Vagina (tissue), 2 donors: ENCODE data around the gene CXCL11.

Experiments used
- POLR2A ChIP-seq, 2 donors: fragments of 450-650 bp; IDR thresholded peaks; one replicate each; pipeline ENCODE4 v1.6.1; 2017; ENCODE audit warnings: antibody characterized with exemption in 2 of 2, mild to moderate bottlenecking in 2 of 2, moderate library complexity in 2 of 2
- TF ChIP-seq, protein P1 (sequence below), 3 experiments: fragments of 450-650 bp in 2 of 3; fragments of 200-600 bp in 1 of 3; sonication (generic) in 1 of 3; IDR thresholded peaks; one replicate each; pipeline ENCODE4 v1.5.1; 2017 to 2019; ENCODE audit warnings: antibody characterized with exemption in 3 of 3, mild to moderate bottlenecking in 2 of 3, moderate library complexity in 2 of 3

DNA sequence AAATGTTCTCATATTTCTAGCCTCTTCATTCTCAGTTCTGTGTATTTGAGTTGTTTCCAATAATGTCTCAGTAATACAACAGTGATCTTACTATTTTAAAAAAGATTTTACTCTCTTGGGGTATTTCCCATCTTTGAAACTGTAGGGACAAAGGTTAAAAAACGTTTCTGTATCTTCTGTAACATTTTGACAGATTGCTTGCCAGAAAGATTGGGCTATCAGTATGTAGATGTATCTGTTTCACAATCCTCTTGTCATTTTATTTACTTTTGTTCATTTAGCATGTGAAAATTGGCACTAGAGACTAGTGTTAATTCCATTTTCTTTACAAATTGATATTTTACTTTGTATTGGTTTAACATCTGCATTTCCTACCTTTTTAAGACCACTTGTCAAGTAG is 22.3 kb downstream of the CXCL11 start:
- no peak for TF ChIP-seq POLR2A (IDR thresholded peaks at IDR 0.05)
- TF ChIP-seq, protein P1, sequence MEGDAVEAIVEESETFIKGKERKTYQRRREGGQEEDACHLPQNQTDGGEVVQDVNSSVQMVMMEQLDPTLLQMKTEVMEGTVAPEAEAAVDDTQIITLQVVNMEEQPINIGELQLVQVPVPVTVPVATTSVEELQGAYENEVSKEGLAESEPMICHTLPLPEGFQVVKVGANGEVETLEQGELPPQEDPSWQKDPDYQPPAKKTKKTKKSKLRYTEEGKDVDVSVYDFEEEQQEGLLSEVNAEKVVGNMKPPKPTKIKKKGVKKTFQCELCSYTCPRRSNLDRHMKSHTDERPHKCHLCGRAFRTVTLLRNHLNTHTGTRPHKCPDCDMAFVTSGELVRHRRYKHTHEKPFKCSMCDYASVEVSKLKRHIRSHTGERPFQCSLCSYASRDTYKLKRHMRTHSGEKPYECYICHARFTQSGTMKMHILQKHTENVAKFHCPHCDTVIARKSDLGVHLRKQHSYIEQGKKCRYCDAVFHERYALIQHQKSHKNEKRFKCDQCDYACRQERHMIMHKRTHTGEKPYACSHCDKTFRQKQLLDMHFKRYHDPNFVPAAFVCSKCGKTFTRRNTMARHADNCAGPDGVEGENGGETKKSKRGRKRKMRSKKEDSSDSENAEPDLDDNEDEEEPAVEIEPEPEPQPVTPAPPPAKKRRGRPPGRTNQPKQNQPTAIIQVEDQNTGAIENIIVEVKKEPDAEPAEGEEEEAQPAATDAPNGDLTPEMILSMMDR (IDR thresholded peaks at IDR 0.05) = no peak
